Head of caudate nucleus (tissue), 42 donors: ENCODE data around the gene GRID1.
"Not testable (repeated sequence)": the region's sequence is repeated elsewhere in the genome, so short reads cannot be mapped to it uniquely, and the experiment has no call there.

Source experiments
- DNase-seq, 42 donors: peaks; one replicate each; pipeline versions ENCODE4 v3.0.0 to v3.0.0-alpha.2; 2020 to 2021; ENCODE audit warnings: mixed read lengths in 7 of 42
- intact Hi-C: fragments of 100-400 bp; cut with DNase I; formaldehyde crosslinking; loops from one replicate; pipeline ENCODE4 v1.15.0; 2022

Gene GRID1

DNA sequence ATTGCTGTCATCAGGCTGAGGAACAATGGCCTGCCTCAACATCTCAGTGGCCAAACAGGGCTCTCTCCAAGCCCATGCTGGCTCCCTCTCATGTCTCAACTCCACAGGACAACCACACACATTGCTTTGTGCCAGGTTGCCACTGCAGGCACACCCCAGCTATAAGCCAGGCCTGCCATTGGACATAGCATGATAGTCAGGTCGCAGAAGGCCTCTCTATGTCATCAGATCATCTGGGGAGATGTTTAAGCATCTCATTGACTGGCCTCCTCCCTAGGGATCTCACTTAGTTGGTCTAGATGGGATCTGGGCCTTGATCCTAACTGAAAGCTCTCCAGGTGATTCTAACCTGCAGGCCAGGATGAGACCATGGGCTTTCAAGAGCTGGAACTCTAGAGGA lies 257.2 kb downstream of the GRID1 start:
- intact Hi-C loops = loop anchor here (10.0 kb wide), 1 partner anchor 255 kb away; the partner anchor contains the start of gene GRID1
- no peak for DNase-seq

DNA sequence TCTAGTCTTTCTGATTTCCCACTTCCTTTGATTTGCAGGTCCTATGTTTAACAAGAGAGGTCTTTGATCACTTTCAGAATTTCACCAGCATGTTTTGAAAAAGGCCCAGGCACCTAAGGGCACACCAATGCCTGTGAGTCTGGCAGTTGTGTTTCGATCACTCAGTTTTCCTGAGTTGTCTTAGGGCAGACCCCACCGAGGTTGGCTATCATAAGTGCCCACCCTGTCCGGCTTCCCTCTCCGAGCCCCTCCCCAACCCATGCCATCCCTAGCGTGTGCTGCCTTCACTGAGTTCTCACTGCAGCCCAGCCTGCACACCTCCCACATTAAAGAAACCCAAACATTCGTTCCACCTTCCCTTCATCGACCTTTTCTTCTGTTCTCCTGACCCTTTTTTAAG lies 257.9 kb downstream of the GRID1 start:
- intact Hi-C loops = loop anchor here (10.0 kb wide), 1 partner anchor 256 kb away; the partner anchor contains the start of gene GRID1
- no peak for DNase-seq

DNA sequence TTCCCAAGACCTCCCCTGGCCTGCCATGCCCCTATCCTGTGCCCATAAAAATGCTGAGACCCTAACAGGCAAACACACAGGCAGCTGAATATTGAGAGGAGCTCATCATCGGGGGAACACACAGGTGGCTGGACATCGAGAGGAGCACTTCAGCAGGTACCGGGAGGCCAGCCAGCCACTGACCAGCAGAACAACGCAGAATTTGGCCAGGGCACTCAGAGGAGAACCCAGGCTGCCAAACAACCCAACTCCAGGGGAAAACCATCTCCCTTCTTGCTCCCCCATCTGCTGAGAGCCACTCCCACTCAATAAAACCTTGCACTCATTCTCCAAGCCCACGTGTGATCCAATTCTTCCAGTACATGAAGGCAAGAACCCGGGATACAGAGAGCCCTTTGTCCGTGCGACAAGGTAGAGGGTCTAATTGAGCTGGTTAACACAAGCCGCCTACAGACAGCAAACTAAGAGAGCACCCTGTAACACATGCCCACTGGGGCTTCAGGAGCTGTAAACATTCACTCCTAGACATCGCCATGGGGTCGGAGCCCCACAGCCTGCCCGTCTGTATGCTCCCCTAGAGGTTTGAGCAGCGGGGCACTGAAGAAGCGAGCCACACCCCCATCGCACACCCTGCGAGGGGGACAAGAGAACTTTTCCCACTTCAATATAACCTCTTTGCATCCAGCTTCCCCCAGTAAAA lies 258.8 kb downstream of the GRID1 start:
- intact Hi-C loops = loop anchor here (10.0 kb wide), 1 partner anchor 257 kb away; the partner anchor contains the start of gene GRID1
- peak in 1 of 42 donors; percentile 40 for DNase-seq

DNA sequence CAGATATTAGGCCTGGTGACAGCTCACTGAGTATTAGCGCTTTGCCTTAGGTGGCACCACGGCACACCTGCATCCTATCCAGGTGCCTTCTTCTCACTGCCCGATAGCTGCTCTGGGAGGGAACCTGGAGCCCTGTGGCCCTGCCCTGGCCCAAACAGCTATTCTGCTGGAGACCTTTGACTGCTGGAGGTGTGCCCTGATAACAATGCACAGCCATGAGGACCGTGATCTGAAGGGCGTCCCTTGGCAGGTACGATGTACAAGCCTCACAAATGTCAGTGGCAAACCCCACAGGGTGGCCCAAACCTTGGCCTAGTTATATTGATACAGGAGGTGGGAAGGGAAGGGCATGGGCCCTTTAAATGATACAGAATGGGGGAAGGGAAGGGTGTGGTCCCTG lies 259.5 kb downstream of the GRID1 start:
- intact Hi-C loops = loop anchor here (10.0 kb wide), 1 partner anchor 258 kb away; the partner anchor contains the start of gene GRID1
- DNase-seq = no peak

DNA sequence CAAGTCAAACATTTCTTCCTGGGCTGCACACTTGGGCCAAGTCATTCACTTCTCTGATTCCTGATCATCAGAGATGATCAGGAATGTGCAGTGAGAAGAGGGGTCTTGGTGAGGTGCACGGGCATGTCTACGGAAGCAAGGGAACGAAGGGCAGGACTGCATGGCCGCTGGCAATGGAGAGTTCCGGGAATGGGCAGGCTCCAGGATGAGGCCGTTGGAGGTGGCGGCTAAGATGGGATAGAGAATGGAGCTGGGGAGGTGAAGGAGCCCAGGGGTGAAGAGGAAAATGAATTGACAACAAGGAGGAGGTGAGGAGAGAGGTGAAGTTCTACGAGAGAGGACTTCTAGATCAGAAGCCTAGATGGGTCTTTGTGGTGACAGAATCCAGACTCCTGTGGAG lies 260.0 kb downstream of the GRID1 start:
- no peak for DNase-seq
- intact Hi-C loops = loop anchor here (10.0 kb wide), 1 partner anchor 258 kb away; the partner anchor contains the start of gene GRID1

DNA sequence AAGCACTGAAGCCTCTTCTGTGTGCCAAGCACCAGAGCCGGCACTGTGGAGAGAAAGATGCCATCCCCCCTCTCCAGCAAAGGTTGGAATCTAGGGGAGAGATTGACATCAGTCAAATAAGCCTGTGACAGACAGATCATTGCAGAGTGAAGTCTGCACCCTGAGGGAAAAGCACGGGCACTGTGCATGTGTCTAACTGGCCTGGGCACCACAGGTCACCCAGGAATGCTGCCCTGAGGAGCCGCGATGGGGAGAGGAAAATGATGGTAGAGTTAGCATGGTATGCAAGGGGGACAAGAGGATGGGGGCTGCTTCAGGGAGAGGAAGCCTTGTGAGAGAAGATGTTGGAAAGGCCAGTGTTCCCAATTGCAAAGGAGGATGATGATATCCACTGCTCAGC lies 261.0 kb downstream of the GRID1 start:
- DNase-seq = no peak
- intact Hi-C loops = loop anchor here (10.0 kb wide), 1 partner anchor 259 kb away; the partner anchor contains the start of gene GRID1

DNA sequence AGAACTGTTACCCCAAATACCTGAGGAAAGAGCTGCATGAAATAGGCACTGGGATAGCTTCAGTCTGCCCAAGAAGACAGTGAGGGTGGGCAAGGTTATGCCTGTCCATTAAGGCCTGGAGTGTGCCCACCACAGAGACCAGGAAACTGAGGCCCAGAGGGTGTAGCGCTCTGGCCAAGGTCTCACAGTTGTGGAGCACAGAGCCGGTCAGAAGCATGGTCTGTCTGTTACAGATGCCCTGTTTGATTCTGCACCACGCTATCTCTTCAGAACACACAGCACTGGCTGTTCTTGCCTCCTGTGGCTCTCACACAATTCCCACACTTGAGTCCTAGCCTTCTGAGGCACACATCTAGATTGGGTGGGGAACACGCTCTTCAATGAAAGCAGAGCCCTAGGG lies 261.4 kb downstream of the GRID1 start:
- no peak for DNase-seq
- intact Hi-C loops = loop anchor here (10.0 kb wide), 1 partner anchor 260 kb away; the partner anchor contains the start of gene GRID1

DNA sequence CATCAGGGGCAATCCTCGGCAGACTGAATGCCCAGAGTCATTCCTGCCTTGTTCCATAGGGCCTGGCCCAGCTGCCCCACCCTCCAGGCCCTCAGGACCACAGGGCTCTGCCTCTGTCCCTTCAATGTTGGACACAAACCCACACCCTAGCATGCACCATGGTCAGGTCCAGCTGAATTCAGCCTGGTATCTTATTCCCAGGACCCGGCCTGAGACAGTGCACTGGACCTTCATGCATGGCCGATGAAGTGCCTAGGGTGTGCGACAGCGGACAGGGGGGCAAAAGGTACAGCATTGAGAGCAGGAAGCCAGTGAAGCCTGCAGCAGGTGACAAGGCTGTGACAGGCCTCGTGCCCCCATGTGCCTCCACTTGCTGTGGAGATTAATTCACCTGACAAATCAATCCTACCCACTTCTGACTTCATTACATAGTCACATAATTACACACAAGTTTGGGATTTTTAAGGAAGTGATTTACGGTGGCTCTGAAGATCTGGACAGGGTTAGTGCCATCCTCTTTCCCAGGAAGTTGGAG lies 261.9 kb downstream of the GRID1 start:
- intact Hi-C loops = loop anchor here (10.0 kb wide), 1 partner anchor 260 kb away; the partner anchor contains the start of gene GRID1
- DNase-seq = peak in 11 of 42 donors; percentile 21 to 58 (median 43)

DNA sequence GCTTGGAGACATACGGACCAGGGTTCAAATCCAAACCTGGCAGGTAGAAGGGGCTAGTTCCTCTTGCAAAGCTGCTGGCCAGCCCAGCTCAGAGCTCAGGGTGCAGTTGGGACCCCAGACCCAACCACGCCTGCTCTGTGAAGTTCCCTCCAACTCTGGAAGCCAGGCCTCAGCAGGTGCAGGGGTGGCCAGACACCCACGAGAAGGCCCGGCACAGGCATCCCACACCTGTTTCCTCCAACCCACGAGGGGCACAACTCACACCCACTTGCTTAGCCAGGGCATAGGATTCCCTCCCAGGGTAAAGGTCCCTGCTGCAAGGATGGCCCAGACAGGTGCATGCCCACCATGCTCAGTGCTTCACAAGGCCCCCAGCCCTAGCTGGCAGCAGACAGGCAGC lies 262.4 kb downstream of the GRID1 start:
- intact Hi-C loops = loop anchor here (10.0 kb wide), 1 partner anchor 261 kb away; the partner anchor contains the start of gene GRID1
- no peak for DNase-seq

DNA sequence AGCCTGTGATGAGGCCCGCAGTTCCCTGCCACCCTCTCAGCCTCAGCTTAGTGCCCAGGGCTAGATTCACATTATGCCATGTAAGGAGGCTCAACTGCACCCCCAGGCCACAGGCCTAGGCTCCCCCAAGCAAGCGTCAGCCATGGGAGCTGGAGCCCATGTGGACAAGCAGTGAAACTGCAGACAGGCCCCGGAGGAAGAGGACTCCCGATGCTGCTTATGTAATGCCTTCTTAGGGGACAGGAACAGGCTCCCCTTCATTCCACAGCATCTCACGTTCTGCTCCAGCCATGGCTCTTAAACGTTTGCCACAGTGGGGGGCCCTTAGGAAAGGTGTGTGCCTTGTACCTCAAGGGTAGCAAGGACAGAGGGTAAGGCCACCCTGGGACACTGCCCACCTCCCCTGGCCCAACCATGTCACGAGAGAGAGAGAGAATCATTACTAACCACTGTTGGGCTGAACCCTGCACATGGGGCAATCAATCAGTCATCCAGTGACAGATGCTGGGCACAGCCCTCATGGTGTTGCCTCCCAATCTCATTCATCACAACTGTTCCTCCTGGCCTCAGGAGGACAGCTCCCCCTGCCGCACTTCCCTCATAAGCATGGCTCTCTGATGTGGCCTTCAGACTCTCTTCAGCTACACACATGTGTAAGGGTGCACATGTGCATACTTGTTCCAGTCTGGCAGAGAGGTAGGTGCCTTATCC lies 263.0 kb downstream of the GRID1 start:
- intact Hi-C loops = loop anchor here (10.0 kb wide), 1 partner anchor 261 kb away; the partner anchor contains the start of gene GRID1
- DNase-seq = no peak

DNA sequence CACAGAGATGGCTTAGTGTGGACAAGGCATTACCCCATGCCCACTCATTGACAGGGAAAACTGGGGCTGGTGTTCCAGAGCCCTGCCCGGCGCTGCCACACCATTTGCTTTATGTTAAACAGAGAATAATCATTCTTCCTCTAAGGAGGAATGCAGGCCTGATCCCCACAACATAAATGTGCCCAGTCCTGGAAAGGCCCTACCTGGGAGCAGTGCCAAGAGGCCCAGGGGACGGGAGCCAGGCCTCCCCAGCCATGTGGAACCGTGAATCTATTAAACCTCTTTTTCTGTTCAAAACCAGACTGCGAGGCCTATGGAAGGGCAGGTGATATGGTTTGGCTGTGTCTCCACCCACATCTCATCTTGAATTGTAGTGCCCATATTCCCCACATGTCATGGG lies 264.1 kb downstream of the GRID1 start:
- intact Hi-C loops = loop anchor here (10.0 kb wide), 1 partner anchor 262 kb away; the partner anchor contains the start of gene GRID1
- no peak for DNase-seq

DNA sequence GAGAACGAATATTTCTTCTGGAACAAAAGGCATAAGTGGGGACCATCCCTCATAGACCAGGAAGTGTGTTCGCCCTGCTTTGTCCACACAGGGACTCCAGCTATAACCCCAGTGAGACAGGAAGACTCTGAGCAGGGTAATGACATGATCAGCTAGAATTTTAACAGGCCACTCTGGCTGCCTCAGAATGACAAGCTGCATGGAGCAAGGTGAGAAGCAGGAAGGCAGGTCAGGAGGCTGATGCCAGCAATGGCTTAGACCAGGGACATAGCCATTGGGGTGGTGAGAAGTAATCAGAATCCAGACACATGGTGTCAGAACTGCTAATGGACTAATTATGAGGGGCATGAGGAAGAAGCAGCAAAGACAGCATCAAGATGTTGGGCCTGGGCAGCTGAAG lies 264.6 kb downstream of the GRID1 start:
- intact Hi-C loops = loop anchor here (10.0 kb wide), 1 partner anchor 263 kb away; the partner anchor contains the start of gene GRID1
- no peak for DNase-seq

DNA sequence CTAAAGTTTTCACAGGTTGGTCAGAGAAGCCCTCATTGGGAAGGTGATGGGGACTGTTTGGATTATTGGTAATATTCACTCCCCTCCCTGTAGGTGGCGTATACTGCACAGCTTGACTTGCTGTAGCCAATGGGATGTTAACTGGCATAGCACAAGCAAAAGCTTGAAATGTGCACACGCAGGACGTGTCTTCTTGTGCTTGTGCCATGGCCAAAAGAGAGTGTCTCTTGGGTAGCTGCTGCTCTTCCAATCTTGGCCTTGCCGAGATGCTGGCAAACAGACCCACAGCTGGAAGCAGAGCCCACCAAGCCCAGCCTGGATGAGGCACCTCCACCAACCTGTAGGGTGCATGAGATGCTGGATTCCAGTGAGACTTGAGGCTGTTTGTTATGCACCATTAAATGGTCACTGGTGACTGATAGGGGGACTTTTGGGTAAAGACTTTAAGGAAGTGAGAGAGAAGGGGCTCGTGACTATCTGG lies 266.0 kb downstream of the GRID1 start:
- intact Hi-C loops = loop anchor here (10.0 kb wide), 1 partner anchor 264 kb away; the partner anchor contains the start of gene GRID1
- peak in 8 of 42 donors; percentile 25 to 58 (median 38) for DNase-seq

DNA sequence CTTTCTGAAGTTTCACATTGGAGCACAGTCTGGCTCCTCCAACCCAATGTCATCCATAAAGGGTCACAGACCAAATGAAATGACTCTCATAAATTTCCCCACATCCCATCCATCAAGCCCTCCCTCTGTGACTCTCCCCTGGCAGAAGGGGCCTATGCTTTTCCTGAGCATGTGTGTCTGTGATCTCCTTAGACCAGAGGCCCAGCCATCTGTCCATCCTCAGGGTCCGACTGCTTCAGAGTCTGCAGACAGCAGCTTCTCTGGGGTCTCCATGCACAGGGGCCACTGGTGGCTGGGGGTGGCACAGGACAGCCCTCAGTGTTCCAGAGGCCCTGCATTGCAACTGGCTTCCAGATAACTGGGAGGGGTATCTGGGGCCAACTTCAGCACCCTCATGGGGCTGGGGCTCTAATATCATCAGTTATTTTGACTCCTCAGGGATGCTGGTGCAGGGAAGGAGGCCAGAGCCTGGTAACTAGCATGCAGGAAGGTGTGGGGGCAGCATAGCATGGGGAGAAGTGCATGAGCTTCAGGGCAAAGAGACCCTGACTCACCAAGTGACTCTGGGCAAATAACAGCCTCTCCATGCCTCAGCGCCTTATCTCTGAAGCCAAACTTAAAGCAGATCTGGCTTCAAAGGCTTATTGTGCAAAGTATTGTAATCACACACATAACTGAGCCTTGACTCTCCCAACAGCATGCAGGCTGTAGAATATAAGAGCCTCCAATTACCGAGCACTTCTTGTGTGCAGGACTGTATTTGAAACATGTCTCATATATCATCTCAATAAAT lies 266.9 kb downstream of the GRID1 start:
- DNase-seq = no peak
- intact Hi-C loops = loop anchor here (10.0 kb wide), 1 partner anchor 265 kb away; the partner anchor contains the start of gene GRID1

DNA sequence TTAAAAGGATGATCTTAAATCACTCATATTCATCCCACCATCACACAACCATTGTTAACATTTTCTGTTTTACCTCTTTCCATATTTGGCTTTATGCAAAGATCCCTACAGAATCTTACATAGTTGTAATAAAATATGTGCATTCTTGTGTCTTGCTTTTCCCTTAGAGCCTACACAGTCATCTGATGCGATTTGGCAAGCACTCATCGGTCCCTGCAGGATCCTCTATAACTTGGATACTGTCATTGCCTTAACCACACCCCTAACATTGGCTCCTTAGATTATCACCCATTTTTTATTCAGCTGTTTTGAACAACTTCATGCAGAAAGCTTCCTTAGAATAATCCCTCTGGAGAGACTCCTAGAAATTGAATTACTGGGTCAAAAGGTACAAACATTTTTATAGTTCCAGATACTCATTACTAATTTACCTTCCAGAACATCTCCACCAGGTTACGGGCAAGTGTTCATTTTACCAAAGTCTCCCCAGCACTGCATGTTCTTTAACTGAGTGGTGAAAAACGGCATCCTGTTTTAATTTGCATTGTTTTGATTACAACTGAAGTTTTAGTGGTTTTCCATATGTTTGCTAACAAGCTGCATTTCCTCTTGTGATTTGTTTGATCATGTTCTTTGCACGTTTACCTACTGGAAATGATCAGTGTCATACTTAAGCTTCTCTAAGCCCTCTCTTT lies 268.3 kb downstream of the GRID1 start:
- DNase-seq = no peak
- intact Hi-C loops = no loop called here

DNA sequence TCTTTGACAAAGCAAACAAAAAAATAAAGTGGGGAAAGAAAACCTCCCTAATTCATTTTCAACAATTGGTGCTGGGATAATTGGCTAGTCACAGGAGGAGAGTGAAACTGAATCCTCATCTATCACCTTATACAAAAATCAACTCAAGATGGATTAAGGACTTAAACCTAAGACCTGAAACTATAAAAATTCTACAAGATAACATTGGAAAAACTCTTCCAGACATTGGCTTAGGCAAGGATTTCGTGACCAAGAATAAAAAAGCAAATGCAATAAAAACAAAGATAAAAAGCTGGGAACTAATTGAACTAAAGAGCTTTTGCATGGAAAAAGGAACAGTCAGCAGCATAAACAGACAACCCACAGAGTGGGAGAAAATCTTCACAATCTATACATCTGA lies 271.5 kb downstream of the GRID1 start:
- DNase-seq, intact Hi-C loops: not testable (repeated sequence)

DNA sequence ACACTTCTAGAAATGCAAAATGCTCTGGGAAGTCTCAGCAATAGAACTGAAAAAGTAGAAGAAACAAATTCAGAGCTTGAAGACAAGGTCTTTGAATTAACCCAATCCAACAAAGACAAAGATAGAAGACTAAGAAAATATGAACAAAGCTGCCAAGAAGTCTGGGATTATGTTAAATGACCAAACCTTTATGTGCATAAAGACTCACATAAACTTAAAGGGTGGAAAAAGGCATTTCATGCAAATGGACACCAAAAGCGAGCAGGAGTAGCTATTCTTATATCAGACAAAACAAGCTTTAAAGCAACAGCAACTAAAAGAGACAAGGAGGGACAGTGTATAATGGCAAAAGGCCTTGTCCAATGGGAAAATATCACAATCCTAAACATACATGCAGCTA lies 274.3 kb downstream of the GRID1 start:
- intact Hi-C loops, DNase-seq: not testable (repeated sequence)

DNA sequence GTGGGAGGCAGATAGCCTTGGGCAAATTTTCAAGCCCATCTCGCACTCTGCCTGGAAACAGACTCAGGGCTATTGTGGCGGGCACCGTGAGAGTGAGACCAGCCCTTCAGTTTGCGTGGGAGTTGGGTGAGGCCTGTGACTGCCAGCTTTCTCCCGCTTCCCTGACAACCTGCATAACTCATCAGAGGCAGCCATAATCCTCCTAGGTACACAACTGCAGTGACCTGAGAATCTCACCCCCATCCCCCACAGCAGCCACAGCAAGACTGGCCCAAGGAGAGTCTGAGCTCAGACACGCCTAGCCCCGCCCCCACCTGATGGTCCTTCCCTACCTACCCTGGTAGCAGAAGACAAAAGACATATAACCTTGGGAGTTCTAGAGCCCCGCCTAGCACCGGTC lies 275.4 kb downstream of the GRID1 start:
- intact Hi-C loops = no loop called here
- peak in 6 of 42 donors; percentile 3 to 13 (median 6) for DNase-seq
